SK-N-SH (cell line): Measurements from ENCODE around the gene DCUN1D1. TPM values are rescaled to one million over a fixed set of nuclear protein-coding genes. Genes with fewer than 3 reads are reported as not detected.

Experiments
- CTCF ChIA-PET: fragments of 300-600, 350-600 bp; formaldehyde crosslinking; extraction: SDS; loops from one replicate; lab custom pipeline; 2021; lab: Yijun Ruan, JAX
- POLR2A ChIA-PET: fragments of 350-600 bp; sonication (Branson Sonifier 250); formaldehyde crosslinking; extraction: SDS; loops from one replicate; lab custom pipeline; 2020; ENCODE audit warnings: antibody characterized with exemption, inconsistent platforms; lab: Yijun Ruan, JAX
- DNase-seq: peaks from one replicate; pipeline ENCODE4 v3.0.0; 2012
- H2AFZ ChIP-seq: fragments of 200-600 bp; sonication (generic); 2 replicates; pipeline ENCODE4 v1.8.1; 2016; ENCODE audit warnings: antibody characterized with exemption, mild to moderate bottlenecking, low read depth
- H3F3A ChIP-seq: fragments of 200-600 bp; sonication (generic); replicated peaks from 2 replicates; pipeline ENCODE3; 2016; ENCODE audit warnings: antibody characterized with exemption, mild to moderate bottlenecking; ENCODE audit not compliant: insufficient read depth
- H3K27ac ChIP-seq, 2 experiments: fragments of 200-500 bp in 1 of 2; fragments of 200-600 bp in 1 of 2; sonication (Bioruptor generic) in 1 of 2; sonication (generic), shearing (Covaris generic) in 1 of 2; 2 replicates each; pipeline versions ENCODE4 v1.5.1 to v1.6.1; 2014 to 2016; ENCODE audit warnings: low read depth in 2 of 2, inconsistent platforms in 1 of 2, low read length in 1 of 2, mild to moderate bottlenecking in 1 of 2, mixed read lengths in 1 of 2
- H3K27me3 ChIP-seq: fragments of 200-600 bp; sonication (generic), shearing (Covaris generic); 2 replicates; pipeline ENCODE4 v1.6.1; 2016; ENCODE audit warnings: mixed run types; ENCODE audit not compliant: insufficient read depth
- H3K36me3 ChIP-seq, 2 experiments: fragments of 200-500 bp in 1 of 2; fragments of 200-600 bp in 1 of 2; sonication (Bioruptor generic) in 1 of 2; sonication (generic) in 1 of 2; replicated peaks in 1 of 2; 2 replicates each; pipeline versions ENCODE3 to v1.5.1; 2014 to 2016; ENCODE audit warnings: low read length in 1 of 2, mild to moderate bottlenecking in 1 of 2; ENCODE audit not compliant: insufficient read depth in 2 of 2, control insufficient read depth in 1 of 2
- H3K4me1 ChIP-seq, 2 experiments: fragments of 200-500 bp in 1 of 2; fragments of 200-600 bp in 1 of 2; sonication (Bioruptor generic) in 1 of 2; sonication (generic), shearing (Covaris generic) in 1 of 2; 2 replicates each; pipeline versions ENCODE4 v1.5.1 to v1.6.1; 2014 to 2016; ENCODE audit warnings: low read depth in 1 of 2, low read length in 1 of 2, mixed run types in 1 of 2; ENCODE audit not compliant: insufficient read depth in 2 of 2, control insufficient read depth in 1 of 2
- H3K4me2 ChIP-seq: fragments of 200-600 bp; sonication (generic), shearing (Covaris generic); 2 replicates; pipeline ENCODE4 v1.6.1; 2017; ENCODE audit warnings: mixed run types
- H3K4me3 ChIP-seq, 2 experiments: fragments of 200-500 bp in 1 of 2; fragments of 200-600 bp in 1 of 2; sonication (Bioruptor generic) in 1 of 2; sonication (generic), shearing (Covaris generic) in 1 of 2; 2 replicates each; pipeline versions ENCODE4 v1.5.1 to v1.8.1; 2014 to 2016; ENCODE audit warnings: low read depth in 2 of 2, inconsistent platforms in 1 of 2, low read length in 1 of 2, mild to moderate bottlenecking in 1 of 2, mixed read lengths in 1 of 2, moderate library complexity in 1 of 2
- H3K79me2 ChIP-seq: fragments of 200-600 bp; sonication (generic); 2 replicates; pipeline ENCODE4 v1.8.1; 2017; ENCODE audit warnings: mild to moderate bottlenecking; ENCODE audit not compliant: insufficient read depth
- H3K9ac ChIP-seq: fragments of 200-600 bp; sonication (generic); 2 replicates; pipeline ENCODE4 v1.6.1; 2017; ENCODE audit warnings: mixed run types
- H3K9me2 ChIP-seq: fragments of 200-600 bp; sonication (generic); 2 replicates; pipeline ENCODE4 v1.6.1; 2017; ENCODE audit warnings: mixed run types
- H3K9me3 ChIP-seq: fragments of 200-600 bp; sonication (generic); 2 replicates; pipeline ENCODE4 v1.6.1; 2017; ENCODE audit warnings: mixed run types, mild to moderate bottlenecking, moderate library complexity
- H4K20me1 ChIP-seq: fragments of 200-600 bp; sonication (generic); 2 replicates; pipeline ENCODE4 v1.6.1; 2017; ENCODE audit warnings: mild to moderate bottlenecking, mixed run types; ENCODE audit not compliant: insufficient read depth
- ELF1 ChIP-seq: IDR thresholded peaks from 2 replicates; pipeline ENCODE4 v1.4.0; 2012
- EP300 ChIP-seq, 2 experiments: IDR thresholded peaks; 2 replicates each; pipeline versions ENCODE4 v1.4.0 to v1.6.1; 2012; ENCODE audit warnings: borderline replicate concordance in 1 of 2, low read depth in 1 of 2, low read length in 1 of 2
- EZH2phosphoT487 ChIP-seq: fragments of 200-600 bp; sonication (generic); IDR thresholded peaks from 2 replicates; pipeline ENCODE4 v1.6.1; 2017; ENCODE audit warnings: low read depth, mixed run types, mild to moderate bottlenecking, antibody characterized with exemption, moderate library complexity, borderline replicate concordance
- GABPA ChIP-seq: IDR thresholded peaks from 2 replicates; pipeline ENCODE4 v1.4.0; 2012; ENCODE audit warnings: low read depth, mild to moderate bottlenecking
- MEF2A ChIP-seq: IDR thresholded peaks from 2 replicates; pipeline ENCODE4 v1.4.0; 2012; ENCODE audit warnings: low read depth, borderline replicate concordance
- MXI1 ChIP-seq: IDR thresholded peaks from 2 replicates; pipeline ENCODE4 v1.6.1; 2012; ENCODE audit warnings: mild to moderate bottlenecking, low read depth, low read length, improper control_type of control experiment
- NFIC ChIP-seq: IDR thresholded peaks from 2 replicates; pipeline ENCODE4 v1.4.0; 2012; ENCODE audit warnings: borderline replicate concordance
- POLR2AphosphoS5 ChIP-seq: IDR thresholded peaks from 2 replicates; pipeline ENCODE4 v1.6.1; 2012; ENCODE audit warnings: low read depth, low read length
- RFX5 ChIP-seq: IDR thresholded peaks from 2 replicates; pipeline ENCODE4 v1.6.1; 2012; ENCODE audit warnings: mild to moderate bottlenecking, improper control_type of control experiment, low read length
- RXRA ChIP-seq: IDR thresholded peaks from 2 replicates; pipeline ENCODE4 v1.4.0; 2012; ENCODE audit warnings: low read depth, mild to moderate bottlenecking, borderline replicate concordance
- YY1 ChIP-seq: IDR thresholded peaks from 2 replicates; pipeline ENCODE4 v1.4.0; 2012; ENCODE audit warnings: low read depth, mild to moderate bottlenecking
- WGBS: methylation state at CpG from one replicate; pipeline ENCODE4 v1.1.6; 2017; ENCODE audit warnings: low lambda C conversion rate; 5-methylcytosine and 5-hydroxymethylcytosine counted together
- polyA plus RNA-seq, 3 experiments: library from polyadenylated mRNA; depleted of rRNA; stranded (reverse); fragments of >200 nt; gene quantifications; 2 replicates each; pipeline ENCODE4 v1.2.3, GENCODE V29; 2012
- TF ChIP-seq, protein P1 (sequence below): fragments of 150-350 bp; IDR thresholded peaks from 2 replicates; pipeline ENCODE4 v1.6.1; 2017; ENCODE audit warnings: antibody characterized with exemption, low read length, low read depth, borderline replicate concordance
- TF ChIP-seq, protein P2 (sequence below): IDR thresholded peaks from 2 replicates; pipeline ENCODE4 v1.4.0; 2012; ENCODE audit warnings: low read depth
- TF ChIP-seq, protein P3 (sequence below): IDR thresholded peaks from 2 replicates; pipeline ENCODE4; 2012
- TF ChIP-seq, protein P4 (sequence below): fragments of 200-600 bp; sonication (generic); IDR thresholded peaks from 2 replicates; pipeline ENCODE4 v1.6.1; 2017; ENCODE audit warnings: antibody characterized with exemption, mild to moderate bottlenecking, moderate library complexity
- TF ChIP-seq, protein P5 (sequence below): fragments of 150-350 bp; IDR thresholded peaks from 2 replicates; pipeline ENCODE4 v1.6.1; 2016; ENCODE audit warnings: mild to moderate bottlenecking, low read depth, low read length

The DCUN1D1 gene
- polyA plus RNA-seq, 1 of the 3 experiments (the other 2 are of a cell fraction): 4.5 TPM

DNA sequence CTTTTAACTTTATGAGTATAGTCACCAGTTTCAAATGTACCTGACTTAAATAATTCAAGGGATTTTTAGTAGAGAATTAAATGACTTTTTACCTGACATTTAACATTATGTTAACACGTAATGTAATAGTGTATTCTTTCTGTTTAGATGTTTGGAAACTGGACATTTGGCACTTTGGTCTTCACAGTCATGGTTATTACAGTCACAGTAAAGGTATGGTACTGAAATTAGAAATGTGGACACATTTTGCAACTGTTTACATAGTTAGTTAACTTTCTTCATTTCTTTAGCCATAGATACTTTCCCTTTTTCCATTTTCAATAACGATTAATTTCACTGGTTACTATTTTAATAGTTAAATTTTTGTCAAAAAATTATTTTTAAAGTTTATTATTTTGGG is 83.8 kb downstream of the DCUN1D1 start (continued):
- TF ChIP-seq, protein P1, sequence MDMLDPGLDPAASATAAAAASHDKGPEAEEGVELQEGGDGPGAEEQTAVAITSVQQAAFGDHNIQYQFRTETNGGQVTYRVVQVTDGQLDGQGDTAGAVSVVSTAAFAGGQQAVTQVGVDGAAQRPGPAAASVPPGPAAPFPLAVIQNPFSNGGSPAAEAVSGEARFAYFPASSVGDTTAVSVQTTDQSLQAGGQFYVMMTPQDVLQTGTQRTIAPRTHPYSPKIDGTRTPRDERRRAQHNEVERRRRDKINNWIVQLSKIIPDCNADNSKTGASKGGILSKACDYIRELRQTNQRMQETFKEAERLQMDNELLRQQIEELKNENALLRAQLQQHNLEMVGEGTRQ: no peak
- TF ChIP-seq RFX5 (no peak), ELF1 (no peak)
- TF ChIP-seq, all 33 proteins: peak for 0

DNA sequence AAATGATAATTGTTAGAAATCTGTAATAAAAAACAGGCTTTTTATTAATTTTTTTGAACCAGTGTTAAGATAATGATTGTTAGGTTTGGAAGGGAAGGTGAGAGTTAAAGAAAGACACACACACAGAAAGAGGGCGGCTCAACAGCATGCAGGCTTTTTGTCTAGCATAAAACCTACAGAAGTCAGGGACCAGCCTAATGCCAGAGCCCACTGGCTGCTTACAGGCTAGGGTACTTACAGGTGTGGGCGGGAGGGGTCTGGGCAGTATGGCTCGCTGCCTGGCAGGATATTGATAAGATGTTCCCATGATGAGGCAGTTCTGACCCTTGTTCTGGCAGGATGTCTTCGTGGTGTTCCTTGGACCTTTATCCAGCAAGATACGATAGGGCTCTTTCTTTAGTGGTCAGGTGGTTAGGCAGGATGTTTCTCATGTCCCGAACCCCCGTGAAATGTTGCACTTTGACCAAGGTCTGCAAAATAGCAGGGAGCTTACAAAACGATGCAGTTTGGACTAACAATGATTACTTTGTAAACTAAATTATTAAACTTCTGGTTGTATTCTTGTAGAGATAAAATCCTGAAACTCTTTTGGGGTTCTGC is 84.7 kb downstream of the DCUN1D1 start:
- TF ChIP-seq RFX5 (no peak), MEF2A (no peak), NFIC (no peak), POLR2AphosphoS5 (no peak), EZH2phosphoT487 (no peak)
- TF ChIP-seq, protein P2, sequence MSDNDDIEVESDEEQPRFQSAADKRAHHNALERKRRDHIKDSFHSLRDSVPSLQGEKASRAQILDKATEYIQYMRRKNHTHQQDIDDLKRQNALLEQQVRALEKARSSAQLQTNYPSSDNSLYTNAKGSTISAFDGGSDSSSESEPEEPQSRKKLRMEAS: no peak
- WGBS: 90% methylated on average over 8 of the region's 8 CpGs
- no peak overlapping the region for H3K27ac ChIP-seq
- no peaks in the 10 kb centered on the region for H3K9me2 ChIP-seq
- no peaks in the 10 kb centered on the region for H3K4me1 ChIP-seq
- no peak for DNase-seq
- no peaks in the 10 kb centered on the region for H3K79me2 ChIP-seq
- H3K27me3 ChIP-seq: no peaks in the 10 kb centered on the region
- POLR2A ChIA-PET: no interaction called here
- H3K36me3 ChIP-seq: peaks cover 56 to 60% of the 10 kb centered on the region in 2 experiments
- CTCF ChIA-PET: interaction anchor here (0.7 to 2.5 kb wide), 2 partner anchors 14 to 776 kb away, joined by 3 to 7 read pairs; no protein-coding TSS in a partner anchor
- no peak overlapping the region for H2AFZ ChIP-seq
- H3K9ac ChIP-seq: no peak overlapping the region
- H3K4me3 ChIP-seq: no peak overlapping the region
- peaks cover 4% of the 10 kb centered on the region for H3F3A ChIP-seq
- H3K9me3 ChIP-seq: no peaks in the 10 kb centered on the region
- no peak overlapping the region for H3K4me2 ChIP-seq
- no peaks in the 10 kb centered on the region for H4K20me1 ChIP-seq

DNA sequence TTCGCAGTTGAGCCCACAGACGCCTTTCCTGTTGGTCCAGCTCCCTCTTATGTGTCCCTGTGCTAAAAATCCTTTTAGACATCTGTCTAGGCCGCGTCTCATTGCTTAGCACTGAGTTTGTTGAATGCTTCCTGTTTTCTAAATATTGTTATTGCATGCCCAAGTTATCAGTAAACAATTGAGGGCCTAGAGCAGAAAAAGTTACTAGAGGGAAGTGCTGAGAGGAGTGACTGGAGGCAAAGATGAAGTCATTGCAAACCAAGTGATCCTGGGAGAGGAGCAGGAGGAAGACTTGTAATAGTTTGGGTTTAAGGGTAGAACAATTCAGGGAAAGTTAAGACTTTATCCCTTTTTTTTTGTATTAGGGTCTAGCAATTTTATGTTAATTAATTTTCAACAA is 88.1 kb downstream of the DCUN1D1 start:
- no peak for TF ChIP-seq MXI1
- no peak for TF ChIP-seq MEF2A
- TF ChIP-seq YY1: no peak
- no peak for TF ChIP-seq EZH2phosphoT487
- TF ChIP-seq, protein P3, sequence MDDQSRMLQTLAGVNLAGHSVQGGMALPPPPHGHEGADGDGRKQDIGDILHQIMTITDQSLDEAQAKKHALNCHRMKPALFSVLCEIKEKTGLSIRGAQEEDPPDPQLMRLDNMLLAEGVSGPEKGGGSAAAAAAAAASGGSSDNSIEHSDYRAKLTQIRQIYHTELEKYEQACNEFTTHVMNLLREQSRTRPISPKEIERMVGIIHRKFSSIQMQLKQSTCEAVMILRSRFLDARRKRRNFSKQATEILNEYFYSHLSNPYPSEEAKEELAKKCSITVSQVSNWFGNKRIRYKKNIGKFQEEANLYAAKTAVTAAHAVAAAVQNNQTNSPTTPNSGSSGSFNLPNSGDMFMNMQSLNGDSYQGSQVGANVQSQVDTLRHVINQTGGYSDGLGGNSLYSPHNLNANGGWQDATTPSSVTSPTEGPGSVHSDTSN: no peak
- TF ChIP-seq EP300 (IDR thresholded peaks at IDR 0.05; ENCODE audit: borderline replicate concordance in 1 of 2, low read depth in 1 of 2, low read length in 1 of 2): no peak
- no peak for TF ChIP-seq RXRA
- TF ChIP-seq, protein P2: no peak
- TF ChIP-seq, protein P4, sequence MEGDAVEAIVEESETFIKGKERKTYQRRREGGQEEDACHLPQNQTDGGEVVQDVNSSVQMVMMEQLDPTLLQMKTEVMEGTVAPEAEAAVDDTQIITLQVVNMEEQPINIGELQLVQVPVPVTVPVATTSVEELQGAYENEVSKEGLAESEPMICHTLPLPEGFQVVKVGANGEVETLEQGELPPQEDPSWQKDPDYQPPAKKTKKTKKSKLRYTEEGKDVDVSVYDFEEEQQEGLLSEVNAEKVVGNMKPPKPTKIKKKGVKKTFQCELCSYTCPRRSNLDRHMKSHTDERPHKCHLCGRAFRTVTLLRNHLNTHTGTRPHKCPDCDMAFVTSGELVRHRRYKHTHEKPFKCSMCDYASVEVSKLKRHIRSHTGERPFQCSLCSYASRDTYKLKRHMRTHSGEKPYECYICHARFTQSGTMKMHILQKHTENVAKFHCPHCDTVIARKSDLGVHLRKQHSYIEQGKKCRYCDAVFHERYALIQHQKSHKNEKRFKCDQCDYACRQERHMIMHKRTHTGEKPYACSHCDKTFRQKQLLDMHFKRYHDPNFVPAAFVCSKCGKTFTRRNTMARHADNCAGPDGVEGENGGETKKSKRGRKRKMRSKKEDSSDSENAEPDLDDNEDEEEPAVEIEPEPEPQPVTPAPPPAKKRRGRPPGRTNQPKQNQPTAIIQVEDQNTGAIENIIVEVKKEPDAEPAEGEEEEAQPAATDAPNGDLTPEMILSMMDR: no peak
- TF ChIP-seq, protein P5, sequence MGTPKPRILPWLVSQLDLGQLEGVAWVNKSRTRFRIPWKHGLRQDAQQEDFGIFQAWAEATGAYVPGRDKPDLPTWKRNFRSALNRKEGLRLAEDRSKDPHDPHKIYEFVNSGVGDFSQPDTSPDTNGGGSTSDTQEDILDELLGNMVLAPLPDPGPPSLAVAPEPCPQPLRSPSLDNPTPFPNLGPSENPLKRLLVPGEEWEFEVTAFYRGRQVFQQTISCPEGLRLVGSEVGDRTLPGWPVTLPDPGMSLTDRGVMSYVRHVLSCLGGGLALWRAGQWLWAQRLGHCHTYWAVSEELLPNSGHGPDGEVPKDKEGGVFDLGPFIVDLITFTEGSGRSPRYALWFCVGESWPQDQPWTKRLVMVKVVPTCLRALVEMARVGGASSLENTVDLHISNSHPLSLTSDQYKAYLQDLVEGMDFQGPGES: no peak
- no peak for TF ChIP-seq GABPA
- TF ChIP-seq ELF1: no peak
- POLR2A ChIA-PET: no interaction called here
- no peak overlapping the region for H2AFZ ChIP-seq
- DNase-seq: no peak
- H3K4me3 ChIP-seq: no peak overlapping the region
- H3K9me3 ChIP-seq: no peaks in the 10 kb centered on the region
- no peaks in the 10 kb centered on the region for H3K4me1 ChIP-seq
- CTCF ChIA-PET: interaction anchor here (1.1 kb wide), 1 partner anchor 126 kb away, joined by 3 read pairs; no protein-coding TSS in a partner anchor
- H3K27me3 ChIP-seq: no peaks in the 10 kb centered on the region
- H3K9me2 ChIP-seq: no peaks in the 10 kb centered on the region
- H3K79me2 ChIP-seq: no peaks in the 10 kb centered on the region
- H3F3A ChIP-seq: no peaks in the 10 kb centered on the region
- no peaks in the 10 kb centered on the region for H4K20me1 ChIP-seq
- no peak overlapping the region for H3K9ac ChIP-seq
- no peak overlapping the region for H3K4me2 ChIP-seq
- peaks cover 48 to 52% of the 10 kb centered on the region in 2 experiments for H3K36me3 ChIP-seq
- over 99% methylated on average over 4 of the region's 4 CpGs for WGBS
- no peak overlapping the region for H3K27ac ChIP-seq
